Raji (cell line): ENCODE results near the gene SCAP.

Source experiments
- POLR2A ChIP-seq: IDR thresholded peaks from 2 replicates; pipeline ENCODE4 v1.6.1; 2011; ENCODE audit warnings: low read depth, low read length, control low read depth; ENCODE audit not compliant: insufficient read depth

The SCAP gene

DNA sequence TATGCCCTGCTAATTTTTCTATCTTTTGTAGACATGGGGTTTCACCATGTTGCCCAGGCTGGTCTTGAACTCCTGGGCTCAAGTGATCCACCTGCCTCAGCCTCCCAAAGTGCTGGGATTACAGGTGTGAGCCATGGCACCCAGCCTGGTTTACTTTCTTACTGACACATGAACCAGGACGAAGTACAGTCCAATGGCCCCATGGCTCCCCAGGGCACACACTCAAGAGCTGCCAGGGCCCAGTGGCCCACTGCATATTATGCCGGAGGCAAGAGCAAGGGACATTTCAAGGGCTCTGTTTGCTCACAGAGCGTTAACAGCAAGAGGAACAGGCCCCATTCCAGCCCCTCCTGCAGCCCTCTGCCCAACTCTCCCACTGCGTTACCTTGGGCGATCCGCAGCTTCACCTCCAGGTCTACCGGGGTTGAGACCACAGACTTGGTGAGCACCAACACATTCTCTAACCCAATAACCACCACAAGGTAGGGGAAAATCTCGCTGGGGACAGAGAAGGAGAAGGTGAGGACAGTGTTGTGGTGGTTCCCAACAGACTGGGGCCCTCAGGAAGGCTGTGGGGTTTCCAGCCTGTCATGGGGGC lies 52.1 kb downstream of the SCAP start:
- no peak for TF ChIP-seq POLR2A

DNA sequence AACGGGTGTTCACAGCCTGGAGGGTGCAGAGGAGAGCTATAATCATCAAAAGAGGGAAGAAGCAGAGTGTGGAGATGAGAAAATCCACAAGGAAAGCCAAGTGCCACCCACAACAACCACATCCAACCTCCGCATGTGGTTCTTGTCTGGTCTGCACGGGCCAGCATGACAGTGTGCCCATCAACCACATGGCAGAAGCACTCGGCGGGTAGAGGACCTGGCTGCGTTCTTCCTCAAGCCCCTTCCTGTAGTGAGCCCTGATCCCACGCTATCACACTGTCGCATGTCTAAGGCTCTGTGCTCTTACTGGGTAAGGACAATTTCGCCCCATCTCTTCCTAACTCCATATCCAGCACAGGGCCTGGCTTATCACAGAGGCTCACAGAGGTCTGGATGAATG lies 53.0 kb downstream of the SCAP start:
- no peak for TF ChIP-seq POLR2A

DNA sequence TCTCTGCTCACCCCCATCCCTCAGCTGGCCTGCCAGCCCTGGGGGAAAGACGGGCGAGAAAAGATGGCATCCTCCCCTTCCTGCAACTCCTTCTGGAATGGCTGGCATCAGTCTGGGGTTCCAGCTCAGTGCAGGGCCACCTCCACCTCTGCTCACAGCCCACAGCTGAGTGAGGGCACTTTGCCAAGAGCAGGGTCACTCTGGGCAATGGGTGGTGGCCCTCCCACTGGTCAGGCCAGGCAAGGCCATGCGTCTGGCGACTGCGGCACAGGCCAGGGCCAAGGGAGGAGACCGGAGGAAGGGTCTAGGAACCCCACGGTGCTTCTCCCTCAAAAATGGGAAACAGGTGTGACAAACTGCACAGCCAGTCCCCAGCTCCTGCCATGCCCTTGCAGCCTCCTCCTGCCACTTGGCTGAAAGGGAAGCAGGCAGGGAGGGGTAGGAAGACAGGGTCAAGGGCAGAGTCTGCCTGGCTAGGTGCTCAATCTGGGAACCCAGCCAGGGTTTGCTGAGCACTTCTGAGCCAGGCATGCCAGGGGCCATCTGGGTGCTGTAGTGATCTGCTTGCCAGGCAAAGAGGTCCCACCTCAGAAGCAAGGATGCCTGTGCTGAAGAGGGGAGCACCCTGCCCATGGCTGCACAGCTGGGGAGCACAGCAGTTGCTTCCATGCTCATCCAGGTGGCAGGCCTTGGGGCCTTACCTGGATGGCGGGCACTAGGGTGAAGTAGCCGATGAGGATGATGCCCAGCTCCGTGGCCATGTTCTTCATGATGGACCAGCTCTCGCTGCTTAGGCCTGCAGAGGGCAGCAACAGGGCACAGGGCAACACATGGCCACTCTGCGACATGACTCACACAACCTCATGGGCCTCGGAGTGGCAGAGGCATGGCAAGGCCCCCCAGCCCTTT lies 53.7 kb downstream of the SCAP start:
- no peak for TF ChIP-seq POLR2A

DNA sequence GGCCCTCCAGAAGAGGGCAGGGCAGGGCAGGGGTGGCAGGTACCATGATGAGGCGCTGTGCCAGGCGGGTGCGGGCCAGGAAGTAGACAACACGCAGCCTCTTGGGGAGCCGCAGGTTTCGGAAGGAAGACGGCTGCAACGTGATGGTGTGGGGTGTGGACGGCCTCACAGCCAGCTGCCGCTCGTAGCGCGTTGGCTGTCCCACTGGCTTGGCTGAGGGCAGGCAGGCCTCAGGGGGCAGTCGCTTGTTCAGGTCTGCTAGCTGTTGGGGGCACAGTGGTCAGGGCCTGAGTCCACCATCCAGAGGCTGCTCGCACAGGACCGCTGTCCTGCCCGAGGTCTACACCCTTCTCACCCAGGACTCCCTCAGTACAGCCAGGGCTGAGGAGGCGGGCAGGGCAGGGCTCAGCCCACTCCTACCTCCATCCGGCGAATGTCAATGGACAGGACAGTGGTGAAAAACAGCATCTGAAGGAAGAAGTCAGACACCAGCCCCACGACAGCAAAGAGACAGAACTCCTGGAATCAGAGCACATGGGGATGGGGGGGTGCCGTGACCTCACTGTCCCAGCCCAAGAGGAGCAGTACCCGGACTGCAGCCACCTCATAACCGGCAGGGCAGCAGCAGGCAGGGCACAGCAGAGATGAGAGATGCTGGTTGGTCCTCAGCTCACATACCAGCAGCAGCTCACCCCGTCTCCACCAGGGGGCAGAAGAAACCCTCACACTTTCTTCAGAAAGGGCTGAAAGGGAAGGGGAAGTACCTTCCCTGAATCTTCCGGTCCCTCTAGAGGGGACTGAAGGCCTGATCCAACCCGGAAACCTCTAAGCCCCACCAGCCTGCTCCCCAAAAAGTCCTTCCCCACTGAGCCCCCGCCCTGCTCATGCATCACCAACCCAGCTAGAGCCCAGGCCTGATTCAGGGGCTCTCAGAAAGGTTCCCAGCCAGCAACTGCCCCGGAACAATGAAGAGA lies 54.9 kb downstream of the SCAP start:
- peak; percentile 26; the same call in 1 of the 2 replicates for TF ChIP-seq POLR2A

DNA sequence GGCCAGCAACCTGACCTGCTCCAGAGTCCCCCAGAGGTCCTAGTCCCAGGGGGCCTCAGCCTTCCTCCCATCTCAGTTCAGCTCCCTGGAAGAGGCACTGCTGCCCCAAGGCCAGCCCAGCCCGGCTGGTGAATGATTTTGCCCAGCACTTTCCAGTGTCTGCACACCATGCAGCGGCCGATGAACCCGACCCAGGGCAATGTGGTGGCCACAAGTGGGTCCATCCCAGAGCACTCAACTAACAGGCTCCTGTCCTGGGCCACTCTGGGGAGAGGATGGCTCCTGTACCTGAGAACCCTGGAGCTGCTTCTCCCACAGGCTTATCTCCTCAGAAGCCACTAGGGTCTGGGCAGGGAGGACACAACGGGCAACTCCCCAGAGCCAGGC lies 55.7 kb downstream of the SCAP start:
- no peak for TF ChIP-seq POLR2A

DNA sequence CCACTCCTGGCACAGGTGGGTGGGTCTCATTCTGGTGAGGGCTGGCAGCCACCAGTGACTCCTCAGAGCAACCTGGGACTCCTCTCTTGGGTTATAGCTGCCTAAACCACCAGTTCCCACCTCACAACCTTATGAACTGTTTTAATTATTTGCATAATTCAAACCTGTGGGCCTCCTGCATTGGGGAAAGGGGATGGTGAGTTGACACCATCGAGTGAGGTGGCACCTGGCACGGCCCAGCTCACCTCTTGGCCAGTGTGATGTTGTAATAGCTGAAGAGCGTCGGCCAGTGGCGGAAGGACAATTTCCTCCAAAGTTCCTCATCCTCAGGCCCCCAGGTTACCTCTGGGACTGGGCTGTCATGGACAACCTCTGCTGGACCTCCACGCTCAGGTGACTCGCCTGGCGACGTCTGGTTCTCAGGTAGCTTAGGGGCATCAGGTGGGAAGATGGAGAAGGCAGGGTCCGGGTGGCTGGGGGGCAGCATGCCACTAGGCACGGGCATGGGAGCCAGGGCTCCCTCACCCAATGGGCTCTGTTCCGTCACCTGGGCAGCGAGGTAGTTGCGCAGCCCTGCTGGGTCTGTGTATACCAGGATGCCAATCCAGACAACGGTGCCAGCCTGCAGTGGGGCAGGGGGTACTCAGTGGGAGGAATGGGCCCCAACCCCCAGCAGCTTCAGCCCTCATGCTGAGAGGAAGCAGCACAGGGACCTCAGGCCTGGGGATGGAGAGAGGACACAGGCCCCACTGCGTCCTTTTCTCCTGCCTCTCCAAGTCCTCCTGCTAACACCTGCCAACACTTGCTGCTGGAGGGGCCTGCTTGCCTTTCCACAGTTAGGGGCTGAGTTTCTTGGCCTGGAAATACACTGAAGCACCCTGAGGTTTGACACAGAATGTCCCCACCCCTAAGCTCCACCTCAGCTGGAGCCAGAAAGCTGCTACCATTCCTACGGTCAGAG lies 56.4 kb downstream of the SCAP start:
- TF ChIP-seq POLR2A: no peak

DNA sequence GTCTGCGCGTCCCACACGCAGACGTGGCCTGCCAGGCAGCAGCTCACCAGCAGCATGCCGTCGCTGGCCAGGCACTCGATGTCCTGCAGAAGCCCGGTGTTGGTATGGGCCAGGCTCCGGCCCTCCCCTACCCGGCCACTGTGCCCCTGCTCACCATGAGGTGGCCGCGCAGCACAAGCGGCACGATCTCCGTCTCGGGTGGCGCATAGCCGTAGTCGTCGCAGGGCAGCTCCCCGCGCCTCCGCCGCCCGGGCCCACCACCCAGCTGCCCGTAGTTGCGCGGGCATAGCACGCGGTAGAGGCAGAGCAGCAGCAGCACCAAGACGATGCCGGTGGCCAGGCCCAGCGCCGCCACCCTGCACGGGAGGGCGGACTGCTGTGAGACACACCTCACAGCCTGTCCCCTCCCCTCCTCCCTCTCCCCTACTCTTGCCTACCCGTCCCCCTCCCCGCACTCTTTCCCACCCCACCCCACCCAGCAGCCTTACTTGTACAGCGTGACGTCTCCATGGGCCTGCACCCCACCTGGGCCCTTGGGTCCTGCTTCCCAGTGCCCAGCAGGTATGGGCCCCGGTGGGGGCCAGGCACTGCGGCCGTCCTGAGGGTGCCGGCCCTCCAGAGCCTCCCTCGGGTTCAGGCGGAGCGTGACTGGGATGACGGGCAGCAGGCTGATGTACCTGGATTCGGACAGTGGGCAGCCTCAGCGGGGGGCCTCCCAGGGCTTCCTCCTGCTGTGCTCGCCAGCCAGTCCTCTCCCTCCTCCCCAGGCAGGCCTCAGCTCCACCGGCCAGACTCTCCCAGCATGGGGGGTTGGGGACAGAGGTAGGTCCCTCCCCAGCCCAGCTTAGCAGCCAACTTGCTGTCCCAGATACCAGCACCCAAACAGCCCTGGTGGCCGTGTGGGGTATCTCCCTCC lies 57.3 kb downstream of the SCAP start:
- no peak for TF ChIP-seq POLR2A

DNA sequence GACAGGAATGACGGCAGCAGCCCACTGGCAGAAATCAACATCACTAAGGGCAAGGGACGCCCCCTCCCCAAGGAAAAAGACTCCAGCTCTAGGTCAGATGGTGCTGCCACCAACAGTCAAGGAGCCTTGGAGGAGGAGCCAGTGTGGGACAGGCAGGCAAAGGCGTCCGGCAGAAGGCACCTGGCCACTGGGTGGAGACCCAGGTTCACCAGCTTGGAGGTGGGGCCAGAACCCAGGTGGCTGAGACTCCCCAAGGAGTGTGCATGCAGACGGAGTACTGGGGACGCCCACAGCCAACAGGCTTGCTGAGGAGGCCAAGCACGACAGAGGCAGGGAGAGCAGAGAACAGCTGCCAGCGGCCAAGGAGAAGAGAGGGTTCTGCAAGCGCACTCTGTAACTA lies 59.7 kb downstream of the SCAP start:
- no peak for TF ChIP-seq POLR2A

DNA sequence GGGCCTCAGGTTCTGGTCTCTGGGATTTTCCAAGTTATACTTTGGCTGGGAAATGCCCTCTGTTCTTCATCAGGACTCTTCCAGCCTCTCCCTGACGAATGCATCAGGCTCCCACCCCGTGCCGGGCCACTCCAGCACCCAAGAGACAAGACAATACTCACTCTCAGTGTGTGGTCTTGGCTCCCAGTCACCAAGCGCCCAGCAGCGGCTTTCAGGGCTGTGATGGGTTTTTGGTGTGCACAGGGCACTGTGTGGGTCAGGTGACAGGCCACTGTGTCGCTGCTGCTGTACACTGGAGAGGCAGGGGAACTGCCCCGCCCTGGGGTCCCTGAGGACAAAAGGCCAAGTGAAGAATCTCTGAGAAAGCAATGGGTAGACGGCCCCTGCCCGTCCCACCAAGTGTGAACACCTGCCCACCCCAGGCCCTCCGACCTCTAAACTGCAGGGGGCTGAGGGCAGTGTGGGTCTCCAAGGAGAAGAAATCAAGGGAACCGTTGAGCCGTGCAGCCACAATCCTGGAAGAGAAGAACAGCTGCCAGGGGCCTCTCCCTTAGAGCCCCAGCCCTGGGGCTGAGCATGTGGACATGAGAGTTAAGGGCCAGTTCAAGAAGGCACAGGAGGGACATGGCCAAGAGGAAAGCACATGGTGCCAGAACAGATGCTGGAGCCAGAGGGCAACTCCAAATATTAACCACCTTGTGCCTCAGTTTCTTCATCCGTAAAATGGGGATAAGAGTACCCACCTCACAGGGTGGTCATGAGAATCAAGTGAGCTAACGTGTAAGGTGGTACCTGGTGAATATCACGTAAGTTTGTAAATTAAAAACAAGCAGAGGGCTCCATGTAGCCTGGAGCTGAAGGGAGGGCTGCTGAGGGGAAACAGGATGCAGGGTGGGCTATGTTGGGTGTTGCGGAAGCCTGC lies 60.8 kb downstream of the SCAP start:
- TF ChIP-seq POLR2A: no peak

DNA sequence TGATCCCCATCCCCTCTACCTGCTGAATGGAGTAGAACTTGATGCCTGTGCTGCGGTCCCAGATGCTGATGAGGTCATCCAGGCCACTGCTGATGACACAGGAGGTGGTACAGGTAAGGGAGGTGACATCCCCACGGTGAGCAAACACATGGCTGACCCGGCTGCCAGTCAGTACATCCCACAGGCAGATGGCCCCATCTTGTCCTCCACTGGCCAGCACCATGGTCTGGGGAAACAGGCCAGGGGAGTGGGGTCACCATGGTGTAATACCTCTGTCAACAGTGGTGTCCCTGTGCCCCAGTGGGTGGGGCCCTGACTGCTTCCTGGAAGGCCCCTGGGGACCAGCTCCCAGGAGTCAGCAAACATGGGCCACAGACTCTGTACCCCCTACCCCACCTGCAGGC lies 61.6 kb downstream of the SCAP start:
- no peak for TF ChIP-seq POLR2A

DNA sequence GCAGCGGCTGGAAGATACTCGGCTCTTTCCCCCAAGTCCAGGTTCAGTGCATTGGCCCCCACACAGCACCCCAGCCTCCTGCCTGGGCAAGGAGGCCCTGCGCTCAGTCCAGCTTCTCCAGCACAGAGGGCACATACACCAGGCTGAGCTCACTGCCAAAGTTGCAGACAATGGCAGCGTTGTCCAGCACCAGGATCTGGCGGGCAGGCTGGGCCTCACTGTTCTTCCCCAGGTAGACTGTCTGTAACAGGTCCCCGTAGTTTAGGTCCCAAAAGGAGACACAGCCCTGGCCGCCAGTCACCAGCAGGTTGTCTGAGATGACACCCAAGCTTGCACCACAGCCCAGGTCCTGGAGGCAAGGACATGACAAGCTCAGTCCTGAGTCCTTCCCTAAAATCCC lies 62.0 kb downstream of the SCAP start:
- no peak for TF ChIP-seq POLR2A

DNA sequence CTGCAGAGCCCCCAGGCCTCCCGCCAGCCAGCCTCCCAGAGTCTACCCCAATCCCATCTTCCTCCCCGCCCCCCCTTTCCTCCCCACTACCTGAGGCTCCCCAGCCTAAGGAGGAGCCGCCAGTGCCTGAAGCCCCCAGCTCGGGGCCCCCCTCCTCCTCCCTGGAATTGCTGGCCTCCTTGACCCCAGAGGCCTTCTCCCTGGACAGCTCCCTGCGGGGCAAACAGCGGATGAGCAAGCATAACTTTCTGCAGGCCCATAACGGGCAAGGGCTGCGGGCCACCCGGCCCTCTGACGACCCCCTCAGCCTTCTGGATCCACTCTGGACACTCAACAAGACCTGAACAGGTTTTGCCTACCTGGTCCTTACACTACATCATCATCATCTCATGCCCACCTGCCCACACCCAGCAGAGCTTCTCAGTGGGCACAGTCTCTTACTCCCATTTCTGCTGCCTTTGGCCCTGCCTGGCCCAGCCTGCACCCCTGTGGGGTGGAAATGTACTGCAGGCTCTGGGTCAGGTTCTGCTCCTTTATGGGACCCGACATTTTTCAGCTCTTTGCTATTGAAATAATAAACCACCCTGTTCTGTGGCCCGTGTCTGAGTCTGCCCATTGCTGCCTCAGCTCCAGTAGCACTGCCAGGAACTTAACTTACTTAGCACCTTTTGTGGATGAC lies 62.8 kb downstream of the SCAP start:
- TF ChIP-seq POLR2A: no peak

DNA sequence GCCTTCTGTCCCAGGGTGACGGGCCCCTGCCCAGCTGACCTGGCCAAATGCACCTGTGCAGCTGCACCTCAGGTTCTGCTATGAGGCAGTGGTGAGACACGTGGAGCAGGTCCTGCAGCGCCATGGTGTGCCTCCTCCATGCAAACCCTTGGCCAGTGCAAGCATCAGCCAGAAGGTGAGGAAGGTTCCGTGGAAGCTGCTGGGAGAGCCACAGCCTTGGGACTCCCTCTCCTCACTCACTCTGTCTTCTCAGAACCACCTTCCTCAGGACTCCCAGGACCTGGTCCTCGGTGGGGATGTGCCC lies 63.3 kb downstream of the SCAP start:
- no peak for TF ChIP-seq POLR2A
